Stimulated activated CD4-positive, alpha-beta T cell treated with anti-CD3 and anti-CD28 coated beads, TNF-alpha, amount 100 ng/mL, for 48 hours (primary cell): ENCODE data around the gene DMKN.

Source experiments
- DNase-seq, 3 donors: peaks; one replicate each; pipeline ENCODE4 v3.0.0-alpha.2; 2020; ENCODE audit warnings: low read depth in 3 of 3

DMKN gene

DNA sequence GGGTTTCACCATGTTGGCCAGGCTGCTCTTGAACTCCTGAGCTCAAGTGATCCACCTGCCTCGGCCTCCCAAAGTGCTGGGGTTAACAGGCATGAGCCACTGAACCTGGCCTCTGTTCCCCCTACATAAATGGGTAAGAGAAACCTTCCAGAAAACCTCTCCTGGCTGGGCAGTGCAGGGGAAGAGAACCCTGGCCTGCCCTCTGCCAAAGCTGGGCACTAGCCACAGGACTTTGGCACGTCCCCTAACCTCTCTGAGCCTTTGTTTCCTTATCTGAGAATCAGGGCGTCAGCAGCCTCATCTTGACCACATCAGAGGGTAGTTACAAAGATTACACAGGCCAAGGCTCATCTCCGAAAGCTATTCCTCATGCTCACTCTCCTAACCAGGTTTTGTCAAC, 12.4 kb upstream of the DMKN start:
- DNase-seq = no peak

DNA sequence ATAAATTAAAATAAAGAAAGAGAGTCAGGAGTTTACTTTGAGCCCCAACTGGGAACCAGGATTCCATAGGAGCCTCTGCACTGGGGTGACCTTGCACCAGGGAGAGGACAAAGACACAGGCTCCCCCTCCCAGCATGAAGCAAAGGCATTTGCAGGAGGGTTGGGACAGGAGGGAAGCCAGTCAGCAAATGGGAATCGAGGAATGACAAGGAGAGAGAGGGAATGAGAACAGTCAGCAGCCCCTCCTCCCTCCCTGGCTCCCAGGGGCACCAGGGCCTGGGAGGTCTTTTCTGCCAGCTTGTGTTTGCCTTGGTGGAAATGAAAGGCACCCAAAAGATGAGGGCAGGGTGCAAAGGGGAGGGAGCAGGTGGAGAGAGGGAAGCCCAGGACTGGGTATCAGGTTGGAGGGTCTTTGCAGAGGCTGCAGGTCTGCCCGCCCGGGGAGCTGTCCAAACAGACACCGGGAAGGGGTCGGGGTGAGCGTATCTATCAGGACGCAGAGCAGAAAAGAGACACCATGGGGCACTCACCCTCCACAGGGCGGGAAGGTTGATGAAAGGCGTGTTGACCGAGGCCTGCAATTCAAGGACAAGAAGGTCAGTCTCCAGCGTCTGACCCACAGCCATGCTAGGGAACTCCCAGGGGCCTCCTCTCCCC, 10.9 kb upstream of the DMKN start:
- no peak for DNase-seq

DNA sequence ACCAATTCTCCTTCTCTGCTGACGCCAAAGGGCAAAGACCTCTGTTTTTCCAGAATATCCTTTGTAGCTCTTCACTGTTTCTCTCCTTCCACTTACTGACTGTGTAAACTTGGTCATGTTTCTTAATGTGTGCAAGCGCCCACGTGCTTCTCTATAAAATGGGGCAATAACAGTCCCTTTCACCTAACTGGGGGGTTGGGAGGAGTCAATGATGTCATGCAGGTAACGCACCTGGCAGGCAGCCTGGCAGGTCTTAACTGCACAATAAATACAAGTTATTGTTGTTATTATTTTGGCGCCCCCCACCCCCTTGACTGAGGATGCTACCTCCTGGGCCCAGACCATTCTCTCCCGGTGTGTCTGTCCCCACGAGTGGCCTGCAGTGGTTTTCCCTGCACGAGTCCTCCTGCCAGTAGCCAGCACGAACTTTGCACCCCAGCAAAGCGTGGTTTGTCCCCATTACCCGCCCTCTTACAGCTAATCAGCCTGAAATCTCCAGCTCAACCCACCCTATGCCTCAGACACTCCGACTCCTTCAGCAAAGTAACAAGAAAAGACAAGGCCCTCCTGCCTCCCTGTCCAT, 9.4 kb upstream of the DMKN start:
- no peak for DNase-seq

DNA sequence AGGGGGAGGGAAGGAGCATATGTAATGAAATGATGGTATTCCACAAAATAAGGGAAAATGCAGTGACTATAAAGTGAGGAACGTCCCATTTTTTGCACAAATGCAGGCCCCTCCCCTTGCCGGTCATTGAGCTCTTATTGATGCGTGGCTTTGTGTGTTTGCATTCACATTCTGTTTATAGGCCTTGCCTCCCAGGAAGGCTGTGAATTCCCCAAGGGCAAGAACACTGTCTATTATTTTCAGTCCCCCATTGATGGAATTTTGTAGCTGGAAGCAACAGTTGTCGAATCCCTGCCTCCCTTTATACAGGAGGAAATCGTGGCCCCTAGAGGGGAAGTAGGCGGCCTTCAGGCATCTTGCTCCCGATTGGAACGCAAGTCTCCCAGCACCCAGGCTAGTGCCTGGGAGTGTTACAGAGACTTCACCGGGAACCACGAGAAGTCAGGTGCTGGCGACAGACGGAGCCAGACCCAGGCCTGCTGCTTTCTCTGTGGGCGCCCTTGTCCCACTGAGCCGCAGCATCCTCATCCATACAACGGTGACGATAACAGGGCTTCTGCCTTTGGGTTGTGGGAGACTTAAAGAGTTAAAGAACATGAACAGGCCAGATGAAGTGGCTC, 7.8 kb upstream of the DMKN start:
- no peak for DNase-seq

DNA sequence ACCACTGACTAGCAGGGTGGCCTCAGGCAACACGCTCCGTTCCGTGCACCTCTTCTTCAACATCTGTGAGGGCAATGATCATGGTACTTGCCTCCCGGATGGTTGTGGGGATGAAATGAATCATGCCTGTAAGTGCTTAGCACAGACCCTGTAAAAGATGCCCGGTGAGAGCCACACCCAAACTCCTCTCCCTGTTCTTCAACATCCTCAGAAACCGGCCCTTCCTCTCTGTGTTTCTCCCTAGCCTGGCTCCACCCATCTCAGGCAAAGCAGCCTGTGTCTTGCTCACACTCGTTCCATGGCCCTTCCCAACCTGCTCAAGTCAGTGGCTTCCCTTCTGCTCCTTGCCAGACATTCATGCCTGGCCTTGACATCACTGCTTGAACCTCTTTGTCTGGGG, 5.8 kb upstream of the DMKN start:
- no peak for DNase-seq

DNA sequence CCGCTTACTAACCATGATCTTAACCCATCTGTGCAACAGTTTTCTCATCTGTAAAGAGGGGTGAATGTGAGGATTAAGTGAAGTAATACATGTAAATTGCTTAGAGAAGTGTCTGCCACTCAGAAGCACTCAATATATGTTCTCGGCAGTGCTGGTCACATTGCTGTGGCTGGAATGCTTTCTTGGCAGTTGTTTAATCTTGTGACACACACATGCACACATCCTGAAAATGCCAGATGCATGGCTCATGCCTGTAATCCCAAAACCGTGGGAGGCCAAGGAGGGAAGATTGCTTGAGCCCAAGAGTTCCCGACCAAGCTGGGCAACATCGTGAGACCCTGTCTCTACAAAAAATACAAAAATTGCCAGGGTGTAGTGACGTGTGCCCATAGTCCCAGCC, 4.9 kb upstream of the DMKN start:
- no peak for DNase-seq

DNA sequence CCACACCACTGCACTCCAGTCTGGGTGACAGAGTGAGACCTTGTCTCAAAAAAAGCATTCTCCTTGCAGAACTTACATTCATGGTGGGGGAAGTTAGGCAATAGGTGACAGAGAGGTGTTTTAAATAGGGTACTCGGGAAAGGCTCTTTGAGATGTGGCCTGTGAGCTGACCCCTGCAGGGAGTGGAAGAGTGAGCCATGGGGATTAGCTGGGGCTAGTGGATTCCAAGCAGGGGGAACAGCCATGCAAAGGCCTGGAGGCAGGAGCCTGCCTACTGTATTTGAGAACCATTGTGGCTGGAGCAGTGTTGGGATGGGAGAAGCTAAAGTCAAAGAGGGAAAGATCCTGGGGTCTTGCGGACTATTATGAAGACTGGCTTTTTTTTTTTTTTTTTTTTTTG, 3.9 kb upstream of the DMKN start:
- DNase-seq = no peak

DNA sequence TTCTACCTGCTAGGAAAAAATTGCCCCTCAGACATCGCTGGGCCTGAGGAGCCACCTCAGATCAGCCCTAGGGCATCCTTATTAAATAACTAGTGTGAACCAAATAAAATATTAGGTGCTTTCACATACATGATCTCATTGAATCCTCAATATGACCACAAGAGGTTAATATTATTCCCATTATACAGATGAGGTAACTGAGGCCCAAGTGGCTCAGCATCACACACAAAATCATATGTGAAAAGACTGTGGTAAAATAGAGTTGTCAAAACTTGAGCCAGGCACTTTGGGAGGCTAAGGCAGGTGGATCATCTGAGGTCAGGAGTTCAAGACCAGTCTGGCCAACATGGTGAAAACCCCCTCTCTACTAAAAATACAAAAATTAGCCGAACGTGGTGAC, 2.9 kb upstream of the DMKN start:
- no peak for DNase-seq

DNA sequence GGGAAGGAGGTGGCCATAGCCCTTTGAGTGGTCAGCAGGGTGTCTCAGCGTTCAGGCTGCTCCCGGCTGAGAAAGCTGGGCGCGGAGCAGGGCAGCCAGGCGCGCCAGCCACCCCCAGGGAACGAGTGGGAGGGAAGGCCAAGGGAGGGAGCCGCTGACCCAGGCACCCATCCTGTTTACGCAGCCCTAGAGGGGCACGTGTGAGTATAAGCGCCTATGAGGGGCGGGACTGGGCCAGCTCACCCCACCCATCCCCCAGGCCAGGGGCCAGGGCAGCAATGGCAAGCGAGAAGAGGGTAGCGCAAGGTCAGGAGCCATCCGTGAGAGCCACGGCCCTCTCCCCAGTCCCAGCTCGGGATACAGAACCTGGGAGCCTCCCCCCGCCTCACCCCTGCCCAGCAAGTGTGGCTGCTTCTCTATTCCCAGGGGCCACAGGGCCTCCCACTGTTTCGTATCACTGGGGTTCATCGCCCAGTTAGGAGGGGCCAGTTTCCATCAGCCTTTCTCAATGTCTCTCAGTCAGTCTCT, 897 bp upstream of the DMKN start:
- DNase-seq = no peak

DNA sequence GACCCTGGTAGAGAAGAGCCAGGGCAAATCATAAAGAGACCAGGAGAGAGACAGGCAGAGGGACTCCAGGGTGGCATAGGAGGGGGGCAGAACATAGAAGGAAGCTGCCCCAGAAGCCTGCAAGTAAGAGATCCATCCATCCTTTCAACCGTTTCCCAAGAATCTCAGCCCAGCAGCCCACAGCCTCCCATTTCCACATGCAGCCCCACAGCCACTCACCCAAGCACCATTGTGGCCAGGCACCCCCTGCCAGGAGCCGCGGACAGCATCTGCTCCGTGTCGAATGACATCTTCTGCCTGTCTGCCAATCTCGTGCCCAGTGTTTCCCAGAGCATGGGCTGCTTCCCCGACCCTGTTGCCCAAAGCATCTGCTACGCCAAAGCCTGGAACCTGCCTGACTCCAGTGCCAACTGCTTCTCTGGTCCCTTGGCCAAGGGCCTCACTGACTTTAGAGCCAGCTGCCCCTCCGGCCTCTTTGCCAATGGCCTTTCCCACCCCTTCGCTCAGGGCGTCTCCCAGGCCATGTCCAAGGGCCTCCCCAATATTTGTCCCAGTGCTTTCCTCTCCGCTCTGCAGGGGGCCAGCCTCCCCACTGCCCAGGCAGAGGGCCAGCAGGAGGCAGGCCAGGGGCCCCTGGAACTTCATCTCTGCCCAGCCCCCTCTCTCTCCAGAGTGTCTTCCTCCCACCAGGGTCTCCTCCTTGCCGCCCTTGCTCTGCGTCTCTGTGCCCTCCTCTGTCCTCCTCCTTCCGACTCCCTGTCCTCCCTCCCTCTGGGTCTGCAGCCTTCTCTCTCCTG, 420 bp downstream of the DMKN start:
- no peak for DNase-seq

DNA sequence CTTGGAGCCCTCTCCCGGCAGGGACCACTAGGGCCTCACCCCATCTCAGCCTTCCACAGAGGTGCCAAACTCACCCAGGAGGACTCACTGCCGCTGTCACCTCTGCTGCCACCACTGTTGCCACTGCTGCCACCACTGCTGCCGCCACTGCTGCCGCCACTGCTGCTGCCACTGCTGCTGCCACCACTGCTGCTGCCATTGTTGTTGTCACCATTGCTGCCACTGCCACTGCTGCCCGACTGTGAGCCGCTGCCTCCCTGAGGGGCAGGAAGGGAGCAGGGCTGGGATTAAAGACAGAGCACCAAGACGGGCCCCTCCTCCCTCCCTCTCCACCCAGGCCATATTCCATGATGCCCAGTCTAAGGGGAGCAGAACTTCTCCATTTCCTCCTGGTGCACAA, 2.1 kb downstream of the DMKN start:
- no peak for DNase-seq

DNA sequence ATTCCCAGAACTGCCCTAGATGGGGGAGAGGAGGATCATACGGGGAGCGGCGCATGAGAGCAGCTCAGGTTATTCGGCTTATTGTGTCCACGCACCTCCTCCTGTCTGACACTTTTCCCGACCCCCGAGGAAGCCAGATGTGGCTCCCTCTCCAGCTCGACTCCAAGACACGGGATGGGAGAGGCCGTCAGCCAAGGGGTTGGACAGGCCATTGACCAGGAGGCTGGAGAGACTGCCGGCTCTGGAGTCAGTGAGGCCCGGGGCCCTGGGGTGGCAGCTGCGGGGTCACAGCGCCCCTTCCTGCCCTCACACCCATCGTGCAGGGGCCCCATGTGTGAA, 2.9 kb downstream of the DMKN start:
- DNase-seq = no peak

DNA sequence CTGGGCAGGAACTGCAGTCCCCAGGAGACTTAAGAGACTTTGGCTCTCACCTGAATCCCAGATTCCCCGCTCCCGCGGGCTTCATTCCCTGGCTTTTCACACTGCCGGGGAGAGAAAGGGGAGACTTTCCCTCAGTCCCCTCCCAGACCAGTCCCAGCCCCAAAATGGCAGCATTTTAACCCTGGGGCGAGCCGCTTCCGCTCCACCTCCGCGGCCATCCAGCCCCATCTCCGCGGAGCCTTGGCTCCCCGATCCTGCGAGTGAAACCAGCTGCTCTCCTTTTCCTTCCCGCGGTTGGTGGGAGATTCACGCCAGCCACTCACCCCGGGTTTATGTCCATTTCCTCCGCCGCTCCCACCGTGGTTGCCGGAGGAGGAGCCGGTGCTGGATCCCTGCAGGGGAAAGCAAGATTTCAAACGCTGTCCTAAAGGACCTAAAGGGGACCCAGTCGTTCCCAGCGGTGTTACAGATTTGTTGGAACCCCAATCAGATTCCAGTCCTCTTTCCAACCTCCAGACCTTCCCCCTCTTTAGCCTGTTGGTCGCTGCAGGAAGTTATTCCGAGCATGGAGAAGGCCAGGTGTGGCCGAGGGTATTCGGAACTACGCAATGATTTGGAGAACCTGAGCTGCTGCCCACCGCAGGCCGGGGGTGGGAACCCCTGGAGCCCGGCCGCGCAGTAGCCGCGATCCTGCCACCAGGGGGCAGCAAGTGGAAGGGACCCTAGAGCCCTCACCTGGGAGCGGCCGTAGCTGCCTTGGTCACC, 3.4 kb downstream of the DMKN start:
- peak; percentile 45 to 72 (median 63) for DNase-seq

DNA sequence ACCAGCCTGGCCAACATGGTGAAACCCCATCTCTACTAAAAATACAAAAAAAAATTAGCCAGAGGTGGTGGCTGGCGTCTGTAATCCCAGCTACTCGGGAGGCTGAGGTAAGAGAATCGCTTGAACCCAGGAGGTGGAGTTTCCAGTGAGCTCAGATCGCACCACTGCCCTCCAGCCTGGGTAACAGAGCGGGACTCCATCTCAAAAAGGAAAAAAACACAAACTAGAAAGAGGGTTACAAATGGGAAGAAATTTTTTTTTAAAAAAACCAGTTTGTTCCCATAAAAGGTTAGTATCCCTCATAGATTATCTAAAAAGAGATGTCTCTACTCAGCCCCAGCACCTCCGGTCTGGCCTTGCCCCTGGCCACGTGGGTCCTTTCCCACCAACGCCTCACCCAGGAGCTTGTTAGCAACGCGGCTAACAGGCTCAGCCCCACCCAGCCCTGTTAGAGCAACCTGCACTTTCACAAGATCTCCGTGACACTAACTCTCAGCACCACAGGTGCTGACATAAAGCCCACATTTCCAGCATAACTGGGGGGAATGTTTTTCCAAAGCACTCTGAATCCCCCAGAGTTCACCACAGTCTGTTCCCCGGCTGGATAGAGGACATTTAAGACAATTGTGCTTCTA, 4.3 kb downstream of the DMKN start:
- DNase-seq = no peak

DNA sequence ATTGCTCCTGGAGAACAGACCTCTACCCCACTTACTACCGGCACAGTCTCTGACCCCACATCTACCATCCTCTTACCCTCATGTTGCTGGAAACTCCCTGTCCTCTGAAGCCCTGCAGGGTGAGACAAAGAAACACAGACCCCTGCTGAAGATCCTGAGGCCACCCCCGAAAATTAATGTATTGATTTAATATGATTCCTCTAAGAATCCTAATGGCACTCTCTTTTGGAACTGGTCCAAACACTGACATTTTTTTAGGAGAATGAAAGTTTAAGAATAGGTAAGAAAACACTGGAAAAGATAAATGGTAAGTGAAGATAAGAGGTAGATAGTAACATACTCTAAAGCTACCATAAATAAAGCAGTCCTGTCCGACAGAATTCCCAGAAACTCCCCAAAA, 5.3 kb downstream of the DMKN start:
- no peak for DNase-seq

DNA sequence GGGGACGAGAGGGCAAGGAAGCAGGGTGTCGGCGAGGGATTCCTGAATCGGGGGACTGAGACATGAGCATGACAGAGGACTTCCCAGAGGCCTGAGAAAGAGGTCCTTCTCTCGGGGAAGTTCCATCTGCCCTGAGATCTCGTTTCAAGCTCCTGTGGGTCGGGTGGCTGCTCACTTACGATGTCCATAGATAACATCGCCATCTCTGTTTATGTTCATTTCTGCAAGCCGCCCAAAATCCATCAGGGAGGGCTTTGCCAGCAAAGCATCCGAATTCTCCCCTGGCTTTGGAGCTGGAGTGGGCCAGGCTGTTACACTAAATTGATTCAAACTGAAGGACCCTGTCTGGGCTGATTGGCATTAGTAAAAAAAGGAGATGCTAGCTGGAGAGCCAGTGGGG, 5.9 kb downstream of the DMKN start:
- DNase-seq = no peak

DNA sequence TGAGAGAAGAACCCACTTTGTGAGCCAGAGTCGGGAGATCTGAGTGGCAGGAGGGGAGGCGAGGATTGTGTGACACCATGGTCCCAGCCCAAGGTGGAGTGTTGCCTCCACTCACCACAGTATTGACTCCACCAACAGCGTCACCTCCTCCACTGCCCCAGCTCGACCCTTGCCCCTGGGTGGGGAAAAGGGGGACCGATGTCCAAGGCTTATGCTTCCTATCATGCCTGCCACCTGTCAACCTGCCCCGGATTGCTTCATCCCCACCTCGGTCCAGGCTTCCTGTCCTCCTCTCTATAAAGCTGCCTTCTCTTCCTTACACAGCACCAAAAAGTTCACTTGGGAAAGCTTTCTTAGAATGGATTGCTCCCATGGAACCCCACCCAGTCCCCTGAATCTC, 7.4 kb downstream of the DMKN start:
- DNase-seq = no peak

DNA sequence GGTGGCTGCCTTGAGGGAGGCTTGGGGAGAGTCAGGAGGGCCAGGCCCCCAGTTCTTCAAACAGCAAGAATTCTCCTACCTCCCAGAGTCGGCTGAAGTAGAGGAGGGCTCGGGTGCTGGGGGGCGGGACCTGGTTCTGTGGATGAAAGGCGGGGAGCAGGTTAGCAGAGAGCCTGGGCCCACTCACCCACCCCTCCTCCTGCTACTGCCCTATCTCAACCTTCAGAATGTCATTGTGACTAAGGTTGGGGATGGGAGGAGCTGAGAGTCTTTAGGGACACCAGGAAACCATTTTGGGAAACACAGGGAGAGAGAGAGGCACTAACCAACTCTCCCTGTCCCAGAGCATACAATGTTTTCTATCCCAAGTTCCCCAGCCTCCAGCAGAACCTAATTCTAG, 10.7 kb downstream of the DMKN start:
- DNase-seq = no peak

DNA sequence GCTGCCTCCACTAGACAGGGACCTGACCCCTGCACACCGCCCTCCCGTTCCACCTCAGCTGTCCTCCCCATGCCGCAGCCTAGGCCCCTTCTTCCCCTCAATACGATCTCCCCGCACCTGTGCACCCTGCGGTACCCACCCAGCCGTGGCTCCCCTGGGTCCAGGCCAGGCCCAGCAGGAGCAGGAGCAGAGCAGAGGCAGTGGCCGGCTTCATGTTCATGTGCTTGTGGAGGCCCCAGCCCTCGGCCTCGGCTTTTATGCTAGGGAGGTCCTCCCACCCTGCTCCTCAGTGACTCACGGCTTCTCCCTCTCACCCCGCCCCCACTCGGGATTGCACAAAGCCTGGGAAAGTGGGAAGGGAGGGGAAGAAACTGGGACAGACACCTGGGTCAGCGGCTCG, 11.8 kb downstream of the DMKN start:
- no peak for DNase-seq

DNA sequence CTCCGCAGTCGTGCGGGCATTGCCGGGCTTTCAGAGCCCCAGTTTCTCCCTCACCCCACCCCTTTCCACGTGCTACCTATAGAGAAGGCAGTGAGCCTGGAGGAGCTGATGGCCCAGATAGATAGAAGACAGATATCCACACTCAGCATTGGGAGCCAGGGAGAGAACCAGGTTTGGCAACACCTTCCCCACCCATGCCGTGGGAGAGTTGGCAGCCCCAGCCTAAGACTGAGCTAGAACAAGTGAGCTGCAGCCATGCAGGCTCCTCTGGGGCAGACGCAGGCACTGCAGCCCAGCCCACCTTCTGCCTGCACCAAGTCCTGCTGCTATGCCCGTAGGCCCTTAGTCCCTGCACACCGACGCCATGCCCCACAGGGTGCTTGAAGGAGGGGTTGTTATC, 12.8 kb downstream of the DMKN start:
- no peak for DNase-seq

DNA sequence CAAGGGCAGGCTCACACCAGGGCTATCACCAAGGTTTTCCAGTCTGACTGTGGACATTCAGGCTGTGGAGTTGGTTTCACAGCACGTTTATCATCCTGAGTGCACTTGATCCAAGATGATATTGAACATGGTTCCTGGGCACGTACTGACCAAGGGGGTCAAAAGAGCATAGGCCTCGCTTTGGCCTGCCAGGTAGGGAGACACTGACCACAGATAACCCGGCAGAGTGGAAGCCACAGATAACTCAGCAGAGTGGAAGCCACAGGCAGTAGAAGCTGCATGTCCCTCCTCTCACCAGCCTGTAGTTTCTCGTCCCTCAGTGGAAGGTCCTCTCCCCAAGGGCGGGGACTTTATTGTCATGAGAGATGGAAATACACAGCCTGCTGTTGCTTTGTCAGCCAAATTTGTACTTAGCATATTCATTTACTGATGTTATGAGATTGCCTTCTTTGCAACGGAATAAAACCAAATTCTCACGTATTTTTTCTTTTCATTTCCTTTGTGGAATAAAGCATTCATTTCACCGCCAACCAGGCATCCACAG, 14.4 kb downstream of the DMKN start:
- DNase-seq = no peak
